Measurements from ENCODE around the gene RFTN2. TPM values are rescaled to one million over a fixed set of nuclear protein-coding genes. Genes with fewer than 3 reads are reported as not detected.

The RFTN2 gene
- total and polyA plus RNA-seq, 2 experiments from 2014 or later: 1.6 to 2.2 TPM

DNA sequence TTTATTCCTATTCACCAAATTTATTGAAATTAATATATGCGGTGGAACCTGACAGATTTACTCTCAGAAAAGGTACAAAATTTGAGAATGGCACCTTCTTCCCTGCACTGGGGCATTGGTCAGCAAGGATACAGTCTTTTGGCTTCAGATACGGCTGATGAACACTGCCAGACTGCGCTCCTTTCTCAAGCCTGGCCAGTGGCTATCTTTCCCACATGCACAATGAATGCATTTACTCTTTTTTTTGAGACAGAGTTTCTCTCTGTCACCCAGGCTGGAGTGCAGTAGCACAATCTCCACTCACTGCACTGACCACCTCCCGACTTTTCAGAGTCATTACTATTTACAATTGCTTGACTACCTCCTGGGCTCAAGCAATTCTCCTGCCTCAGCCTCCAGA lies 97.9 kb downstream of the RFTN2 start:
- no peak overlapping the region for H3K27ac ChIP-seq
- no peaks in the 10 kb centered on the region for H3K27me3 ChIP-seq (replicated peaks; ENCODE audit: insufficient read depth)
- no peak overlapping the region for H3K4me2 ChIP-seq (ENCODE audit: unreplicated experiment)
- H2AFZ ChIP-seq: no peak overlapping the region
- H4K20me1 ChIP-seq (ENCODE audit: insufficient read depth): no peaks in the 10 kb centered on the region
- TF ChIP-seq EZH2 (IDR thresholded peaks at IDR 0.05; ENCODE audit: insufficient read depth, poor library complexity, severe bottlenecking) (no peak), EZH2phosphoT487 (IDR thresholded peaks at IDR 0.05; ENCODE audit: insufficient read depth, low read depth) (no peak)
- H3K9me3 ChIP-seq (ENCODE audit: low read depth): no peaks in the 10 kb centered on the region
- H3K4me1 ChIP-seq (ENCODE audit: insufficient read depth): peaks cover 18% of the 10 kb centered on the region
- no peak overlapping the region for H3K4me3 ChIP-seq
- DNase-seq: no peak
- in situ Hi-C loops (cut with MboI): no loop called here
- no peak overlapping the region for H3K9ac ChIP-seq
- H3K79me2 ChIP-seq (ENCODE audit: insufficient read depth): no peaks in the 10 kb centered on the region
- no peaks in the 10 kb centered on the region for H3K9me2 ChIP-seq (ENCODE audit: insufficient read depth)
- WGBS, 2 experiments (ENCODE audit: low coverage in 1 of 2, low lambda C conversion rate in 2 of 2, missing lambda C conversion rate in 2 of 2): 78 to 90% methylated on average over 4 of the region's 4 CpGs
- H3K36me3 ChIP-seq (ENCODE audit: low read depth): no peaks in the 10 kb centered on the region
- H3F3A ChIP-seq (ENCODE audit: insufficient read depth): peaks cover 14% of the 10 kb centered on the region

GRCh38 chr2:197576631-197577030 lies 98.8 kb downstream of the RFTN2 start:
- no peaks in the 10 kb centered on the region for H3K79me2 ChIP-seq (ENCODE audit: insufficient read depth)
- peak; percentile 85 for DNase-seq
- H3K27ac ChIP-seq: peak overlapping the region; percentile 79
- in situ Hi-C loops (cut with MboI): no loop called here
- H3K4me3 ChIP-seq: no peak overlapping the region
- no peaks in the 10 kb centered on the region for H3K9me2 ChIP-seq (ENCODE audit: insufficient read depth)
- peak overlapping the region; percentile 27; the same call in 1 of the 2 replicates for H3K9ac ChIP-seq
- H3K4me1 ChIP-seq (ENCODE audit: insufficient read depth): peaks cover 22% of the 10 kb centered on the region
- WGBS, 2 experiments (ENCODE audit: low coverage in 1 of 2, low lambda C conversion rate in 2 of 2, missing lambda C conversion rate in 2 of 2): 8 to 11% methylated on average over 3 of the region's 3 CpGs
- H3K4me2 ChIP-seq (ENCODE audit: unreplicated experiment): peak overlapping the region; percentile 54
- H2AFZ ChIP-seq: no peak overlapping the region
- H3K9me3 ChIP-seq (ENCODE audit: low read depth): no peaks in the 10 kb centered on the region
- H3K36me3 ChIP-seq (ENCODE audit: low read depth): no peaks in the 10 kb centered on the region
- no peaks in the 10 kb centered on the region for H4K20me1 ChIP-seq (ENCODE audit: insufficient read depth)
- TF ChIP-seq EZH2phosphoT487 (IDR thresholded peaks at IDR 0.05; ENCODE audit: insufficient read depth, low read depth) (no peak), EZH2 (IDR thresholded peaks at IDR 0.05; ENCODE audit: insufficient read depth, poor library complexity, severe bottlenecking) (no peak)
- no peaks in the 10 kb centered on the region for H3K27me3 ChIP-seq (replicated peaks; ENCODE audit: insufficient read depth)
- peaks cover 15% of the 10 kb centered on the region for H3F3A ChIP-seq (ENCODE audit: insufficient read depth)

DNA sequence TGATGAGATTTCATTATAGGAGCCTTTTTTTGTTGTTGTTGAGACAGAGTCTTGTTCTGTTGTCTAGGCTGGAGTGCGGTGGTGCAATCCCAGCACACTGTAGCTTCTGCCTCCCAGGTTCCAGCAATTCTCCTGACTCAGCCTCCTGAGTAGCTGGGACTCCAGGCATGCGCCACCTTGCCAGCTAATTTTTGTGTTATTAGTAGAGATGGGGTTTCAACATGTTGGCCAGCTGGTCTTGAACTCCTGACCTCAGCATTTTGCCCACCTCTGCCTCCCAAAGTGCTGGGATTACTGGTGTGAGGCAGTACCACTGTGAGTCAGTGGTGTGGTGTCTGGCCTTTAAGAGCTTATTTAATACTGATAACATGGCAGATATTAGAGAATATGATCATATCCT lies 99.4 kb downstream of the RFTN2 start:
- Histone ChIP-seq H3K79me2 (ENCODE audit: insufficient read depth) (no peaks in the 10 kb centered on the region), H3K9ac (peak overlapping the region; percentile 27; the same call in 1 of the 2 replicates), H3K9me2 (ENCODE audit: insufficient read depth) (no peaks in the 10 kb centered on the region), H3F3A (ENCODE audit: insufficient read depth) (peaks cover 21% of the 10 kb centered on the region), H3K27me3 (replicated peaks; ENCODE audit: insufficient read depth) (no peaks in the 10 kb centered on the region), H3K4me3 (no peak overlapping the region), H3K9me3 (ENCODE audit: low read depth) (no peaks in the 10 kb centered on the region), H3K4me1 (ENCODE audit: insufficient read depth) (peaks cover 29% of the 10 kb centered on the region), H4K20me1 (ENCODE audit: insufficient read depth) (no peaks in the 10 kb centered on the region), H3K4me2 (ENCODE audit: unreplicated experiment) (peak overlapping the region; percentile 54), H2AFZ (no peak overlapping the region), H3K36me3 (ENCODE audit: low read depth) (no peaks in the 10 kb centered on the region), H3K27ac (peak overlapping the region; percentile 79)
- TF ChIP-seq EZH2 (IDR thresholded peaks at IDR 0.05; ENCODE audit: insufficient read depth, poor library complexity, severe bottlenecking) (no peak), EZH2phosphoT487 (IDR thresholded peaks at IDR 0.05; ENCODE audit: insufficient read depth, low read depth) (no peak)
- peak; percentile 77 for DNase-seq
- 75 to 82% methylated on average over 2 of the region's 2 CpGs for WGBS, 2 experiments (ENCODE audit: low coverage in 1 of 2, low lambda C conversion rate in 2 of 2, missing lambda C conversion rate in 2 of 2)
- in situ Hi-C loops (cut with MboI): no loop called here

DNA sequence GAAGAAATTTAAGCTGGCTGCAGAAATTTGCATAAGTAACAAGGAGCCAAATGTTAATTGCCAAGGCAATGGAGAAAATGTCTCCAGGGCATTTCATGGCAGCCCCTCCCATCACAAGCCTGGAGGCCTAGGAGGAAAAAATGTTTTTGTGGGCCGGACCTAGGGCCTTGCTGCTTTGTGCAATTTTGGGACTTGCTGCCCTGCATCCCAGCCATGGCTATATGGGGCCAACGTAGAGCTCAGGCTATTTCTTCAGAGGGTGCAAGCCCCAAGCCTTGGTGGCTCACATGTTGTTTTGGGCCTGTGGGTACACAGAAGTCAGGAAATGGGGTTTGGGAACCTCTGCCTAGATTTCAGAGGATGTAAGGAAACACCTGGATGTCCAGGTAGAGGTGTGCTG lies 101.8 kb downstream of the RFTN2 start:
- no peaks in the 10 kb centered on the region for H3K27me3 ChIP-seq (replicated peaks; ENCODE audit: insufficient read depth)
- peaks cover 28% of the 10 kb centered on the region for H3F3A ChIP-seq (ENCODE audit: insufficient read depth)
- TF ChIP-seq EZH2phosphoT487 (IDR thresholded peaks at IDR 0.05; ENCODE audit: insufficient read depth, low read depth) (no peak), EZH2 (IDR thresholded peaks at IDR 0.05; ENCODE audit: insufficient read depth, poor library complexity, severe bottlenecking) (no peak)
- H2AFZ ChIP-seq: no peak overlapping the region
- H4K20me1 ChIP-seq (ENCODE audit: insufficient read depth): no peaks in the 10 kb centered on the region
- 100% methylated on average over 2 of the region's 2 CpGs for WGBS, 2 experiments (ENCODE audit: low coverage in 1 of 2, low lambda C conversion rate in 2 of 2, missing lambda C conversion rate in 2 of 2)
- H3K27ac ChIP-seq: no peak overlapping the region
- DNase-seq: no peak
- no peaks in the 10 kb centered on the region for H3K79me2 ChIP-seq (ENCODE audit: insufficient read depth)
- no peak overlapping the region for H3K9ac ChIP-seq
- in situ Hi-C loops (cut with MboI): no loop called here
- no peaks in the 10 kb centered on the region for H3K9me3 ChIP-seq (ENCODE audit: low read depth)
- H3K4me2 ChIP-seq (ENCODE audit: unreplicated experiment): no peak overlapping the region
- H3K4me3 ChIP-seq: no peak overlapping the region
- no peaks in the 10 kb centered on the region for H3K36me3 ChIP-seq (ENCODE audit: low read depth)
- no peaks in the 10 kb centered on the region for H3K9me2 ChIP-seq (ENCODE audit: insufficient read depth)
- peaks cover 33% of the 10 kb centered on the region for H3K4me1 ChIP-seq (ENCODE audit: insufficient read depth)

Data from GM23248 (cell line).